AG09309 (cell line): ENCODE results near the gene WDR5.

Experiments used
- DNase-seq: peaks from one replicate; pipeline ENCODE4 v3.0.0-alpha.2; 2010; ENCODE audit warnings: low read depth
- H3K4me3 ChIP-seq: 2 replicates; pipeline ENCODE4 v1.5.1; 2011; ENCODE audit warnings: mild to moderate bottlenecking, low read depth, low read length, moderate library complexity; ENCODE audit not compliant: control insufficient read depth
- CTCF ChIP-seq: IDR thresholded peaks from 2 replicates; pipeline ENCODE4 v1.5.1; 2011; ENCODE audit warnings: mild to moderate bottlenecking, low read depth, low read length, inconsistent platforms; ENCODE audit not compliant: insufficient read depth, control insufficient read depth; ENCODE audit errors: missing control alignments

WDR5 gene

GRCh38 chr9:134126373-134126772, 9.5 kb upstream of the WDR5 start:
- TF ChIP-seq CTCF, result no peak
- no peak for DNase-seq
- no peak overlapping the region for H3K4me3 ChIP-seq

DNA sequence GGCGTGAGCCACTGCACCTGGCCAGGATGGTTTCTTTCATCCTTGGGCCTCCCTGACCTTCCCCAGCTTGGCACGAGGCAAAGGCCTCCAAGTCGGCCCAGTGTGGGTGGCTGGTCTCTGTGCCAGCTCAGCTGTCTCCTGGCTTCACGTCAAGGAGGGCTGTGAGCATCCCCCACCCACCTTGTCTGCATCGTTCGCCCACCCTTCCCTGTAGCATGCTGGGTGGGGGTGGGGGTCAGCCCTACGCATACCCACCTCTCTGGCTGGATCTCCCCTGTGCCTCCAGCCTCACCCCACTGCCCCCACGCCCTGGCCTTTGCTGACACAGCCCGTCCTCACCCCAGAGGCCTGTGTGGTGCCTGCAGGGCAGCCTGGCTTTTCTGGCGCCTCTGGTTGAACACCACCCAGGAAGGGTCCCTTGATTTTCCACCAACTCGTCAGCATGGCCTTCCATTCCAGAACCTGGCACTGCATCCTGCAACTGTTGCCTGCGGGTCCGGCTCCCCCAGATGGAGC, 8.8 kb upstream of the WDR5 start:
- no peak for DNase-seq
- no peak for TF ChIP-seq CTCF
- H3K4me3 ChIP-seq, result no peak overlapping the region

DNA sequence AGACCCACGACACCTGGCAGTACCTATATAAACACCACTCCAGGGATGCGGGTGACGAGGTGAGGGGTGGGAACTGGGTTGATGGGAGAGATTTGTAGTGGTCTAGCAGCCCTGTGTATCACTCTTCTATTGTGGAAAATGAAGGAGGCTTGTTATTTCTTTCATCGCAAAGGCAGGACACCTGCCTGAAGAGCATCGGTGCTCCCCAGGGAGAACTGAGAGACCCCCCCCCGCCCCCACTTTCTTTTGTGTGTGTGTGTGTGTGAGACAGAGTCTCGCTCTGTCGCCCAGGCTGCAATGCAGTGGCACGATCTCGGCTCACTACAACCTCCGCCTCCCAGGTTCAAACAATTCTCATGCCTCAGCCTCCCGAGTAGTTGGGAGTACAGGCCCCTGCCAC, 8.3 kb upstream of the WDR5 start:
- TF ChIP-seq CTCF, result no peak
- H3K4me3 ChIP-seq, result no peak overlapping the region
- DNase-seq, result no peak

DNA sequence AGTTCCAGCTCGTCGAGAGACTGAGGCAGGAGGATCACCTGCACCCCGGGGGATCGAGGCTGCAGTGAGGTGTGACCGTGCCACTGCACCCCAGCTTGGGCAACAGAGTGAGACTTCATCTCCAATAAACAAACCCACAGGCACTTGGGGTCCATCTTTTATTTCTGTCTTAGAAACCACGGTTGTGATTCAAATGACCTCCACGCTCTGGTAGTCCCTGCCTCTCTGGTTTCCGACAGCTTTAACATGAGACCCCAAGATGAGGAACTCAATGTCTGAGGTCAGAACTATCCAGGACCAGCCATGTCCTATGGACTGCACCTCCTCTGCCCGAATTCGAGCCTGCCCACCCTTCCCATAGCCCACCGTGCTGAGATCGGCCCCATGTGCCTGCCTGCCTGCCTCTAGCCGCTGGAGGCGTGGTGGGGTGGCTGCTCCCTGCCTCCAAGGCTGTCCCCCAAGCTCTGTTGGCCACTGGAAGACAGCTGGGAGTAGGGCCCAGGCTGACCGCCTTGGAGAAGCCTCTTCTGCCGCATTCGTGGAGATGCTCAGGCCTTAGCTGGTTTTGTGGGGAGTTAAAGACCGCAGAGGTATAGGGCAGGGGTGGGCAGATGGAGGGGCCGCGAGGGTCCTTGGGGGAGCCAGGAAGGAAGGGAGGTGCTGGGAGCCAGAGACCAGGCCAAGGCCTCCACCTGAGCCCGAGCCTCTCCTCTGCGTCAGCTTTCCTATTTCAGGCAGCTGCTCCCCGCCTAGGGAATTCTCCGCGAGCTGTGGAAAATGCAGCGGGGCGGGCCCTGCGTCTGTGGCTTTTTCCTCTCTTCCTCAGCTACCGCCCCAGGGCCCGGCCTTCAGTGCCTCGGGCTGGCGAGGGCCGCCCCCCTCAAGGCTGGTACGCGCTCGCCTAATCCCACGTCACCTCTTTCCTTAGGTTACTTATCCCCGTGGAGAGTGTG, 6.9 kb upstream of the WDR5 start:
- no peak for DNase-seq
- no peak for TF ChIP-seq CTCF
- no peak overlapping the region for H3K4me3 ChIP-seq

- no peak for TF ChIP-seq CTCF
- no peak for DNase-seq
- H3K4me3 ChIP-seq, result no peak overlapping the region
Observed at GRCh38 chr9:134130503-134131375, 5.1 kb upstream of the WDR5 start.

- DNase-seq, result no peak
- H3K4me3 ChIP-seq, result no peak overlapping the region
- no peak for TF ChIP-seq CTCF
Observed at GRCh38 chr9:134131471-134132207, 4.2 kb upstream of the WDR5 start.
